SH-SY5Y (cell line): ENCODE results near the gene NFIB.

Experiments
- GATA2 ChIP-seq: IDR thresholded peaks from 2 replicates; pipeline ENCODE4 v1.6.1; 2011; ENCODE audit warnings: mild to moderate bottlenecking, low read depth, low read length
- GATA3 ChIP-seq: IDR thresholded peaks from 2 replicates; pipeline ENCODE4 v1.6.1; 2011; ENCODE audit warnings: low read depth, mild to moderate bottlenecking, low read length, moderate library complexity

NFIB gene

DNA sequence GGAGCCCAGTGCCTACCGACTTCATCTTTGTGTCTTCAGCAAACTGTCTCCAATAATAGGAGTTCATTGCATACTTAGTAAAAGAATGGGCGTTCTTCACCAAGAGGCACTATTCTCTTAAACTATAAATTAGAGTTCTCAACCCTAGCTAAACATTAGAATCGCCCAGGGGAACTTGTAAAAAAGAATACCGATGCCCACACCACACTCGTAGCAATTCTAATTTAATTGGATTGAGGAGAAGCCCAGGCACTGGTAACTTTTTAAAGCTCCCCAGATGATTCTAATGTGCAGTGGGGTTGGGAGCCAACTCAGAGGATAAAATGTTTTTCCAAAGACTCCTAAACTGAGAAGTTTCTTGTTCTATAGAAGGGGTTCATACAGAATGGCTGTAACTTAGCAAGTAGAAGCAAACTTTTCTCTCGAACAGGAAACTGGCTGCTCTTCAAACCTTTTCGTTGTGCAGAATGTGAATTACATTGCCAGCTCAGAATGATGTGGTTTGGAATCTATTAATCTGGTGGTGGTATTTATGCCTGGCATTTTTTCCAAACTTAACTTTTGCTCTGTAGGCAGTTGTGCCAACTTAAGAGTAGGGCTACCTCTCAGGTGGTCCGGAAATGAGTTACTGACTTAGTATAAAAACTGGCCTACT, 26.4 kb upstream of the NFIB start:
- TF ChIP-seq GATA2: no peak

DNA sequence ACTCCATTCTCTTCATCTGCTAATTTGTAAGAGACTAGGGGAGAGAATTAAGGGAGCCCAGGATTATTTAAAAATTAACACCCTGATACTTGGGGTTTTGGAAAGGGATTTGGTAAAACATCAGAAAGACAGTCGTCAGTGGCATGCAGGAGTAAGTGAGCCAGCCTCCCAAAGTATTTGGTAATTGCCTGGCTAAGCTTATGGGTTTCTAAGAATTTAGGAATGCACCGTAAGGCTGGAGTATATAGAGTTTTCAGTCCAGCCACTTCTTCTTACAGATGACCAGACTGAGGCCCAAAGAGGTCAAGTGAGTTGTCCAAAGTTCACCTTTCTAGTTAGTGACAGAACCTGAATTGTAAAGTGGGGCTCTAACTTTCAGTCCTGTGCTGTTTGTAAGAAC, 25.8 kb upstream of the NFIB start:
- TF ChIP-seq GATA2: no peak
- TF ChIP-seq GATA3: no peak

DNA sequence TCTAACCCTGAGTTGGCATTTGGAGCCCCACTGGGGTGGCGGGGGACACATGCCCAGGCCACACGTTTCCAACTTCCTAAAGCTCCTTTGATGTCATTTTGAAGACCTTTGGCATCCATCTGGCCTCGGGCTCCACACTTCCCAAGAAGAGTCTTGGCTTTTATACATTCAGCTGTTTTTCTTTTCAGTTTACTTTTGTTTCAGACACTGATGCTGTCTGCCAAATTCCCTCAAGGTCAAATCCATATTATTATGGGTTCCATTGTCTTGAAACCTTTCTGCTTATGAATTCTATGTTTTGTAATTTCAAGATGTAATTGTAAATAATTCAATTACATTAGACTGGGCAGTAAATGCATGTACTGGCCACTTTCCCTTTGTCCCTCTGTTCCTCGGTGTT, 23.7 kb upstream of the NFIB start:
- TF ChIP-seq GATA2: no peak

DNA sequence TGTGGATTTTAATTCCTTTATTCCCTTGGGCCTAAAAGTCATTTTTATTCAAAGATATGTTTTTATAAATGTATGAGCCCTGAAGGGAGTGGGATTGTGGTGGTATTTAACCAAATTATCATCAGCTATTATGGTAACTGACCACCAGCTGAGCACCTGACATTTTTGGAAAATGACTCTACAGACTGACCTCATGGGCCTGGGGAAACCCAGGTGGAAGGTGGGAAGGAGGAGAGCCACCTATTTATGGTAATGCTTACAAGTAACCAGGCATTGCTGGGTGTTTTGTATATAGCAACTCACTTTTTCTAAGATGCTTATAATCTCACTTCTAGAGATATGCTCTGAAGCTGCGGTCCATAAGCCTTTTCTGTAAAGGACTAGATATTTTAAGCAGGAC, 22.3 kb upstream of the NFIB start:
- TF ChIP-seq GATA3 (no peak), GATA2 (no peak)

DNA sequence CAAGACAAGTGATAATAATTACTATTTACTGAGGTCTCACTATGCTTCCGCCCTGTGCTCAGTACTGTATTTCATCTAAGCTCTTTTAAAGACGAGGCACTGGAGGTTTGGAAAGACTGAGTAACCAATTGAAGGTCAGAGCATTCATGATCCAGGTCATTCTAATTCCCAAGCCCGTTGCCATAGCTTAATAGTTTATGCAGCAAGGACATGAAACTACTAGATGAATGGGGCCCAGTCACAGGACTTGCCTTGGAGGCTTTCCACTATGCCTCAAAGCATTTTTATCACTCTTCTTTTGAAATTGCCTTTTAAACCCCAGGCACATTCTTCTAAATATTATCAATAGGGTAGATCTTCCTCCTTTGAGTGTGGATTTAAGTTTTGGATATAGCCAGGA, 17.2 kb upstream of the NFIB start:
- TF ChIP-seq GATA2 (no peak), GATA3 (no peak)

DNA sequence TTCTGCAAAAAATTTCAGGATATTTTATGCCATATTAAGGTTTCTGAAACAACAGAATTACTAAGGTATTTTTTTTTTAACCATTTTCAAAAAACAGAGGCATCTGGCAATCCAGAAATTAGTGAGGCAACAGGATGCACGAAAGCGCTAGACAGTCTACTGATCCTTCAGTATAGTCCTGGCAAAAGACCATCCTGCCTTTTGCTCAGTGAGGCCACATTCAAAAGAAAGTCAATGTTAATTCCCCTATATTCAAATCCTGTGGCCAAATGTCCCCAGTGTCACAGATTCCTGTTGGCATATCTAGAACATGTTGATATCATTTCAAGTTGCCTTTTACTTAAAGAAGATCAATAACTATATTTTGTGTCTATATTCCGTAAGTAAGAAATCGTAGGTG, 13.1 kb upstream of the NFIB start:
- no peak for TF ChIP-seq GATA2
- no peak for TF ChIP-seq GATA3

DNA sequence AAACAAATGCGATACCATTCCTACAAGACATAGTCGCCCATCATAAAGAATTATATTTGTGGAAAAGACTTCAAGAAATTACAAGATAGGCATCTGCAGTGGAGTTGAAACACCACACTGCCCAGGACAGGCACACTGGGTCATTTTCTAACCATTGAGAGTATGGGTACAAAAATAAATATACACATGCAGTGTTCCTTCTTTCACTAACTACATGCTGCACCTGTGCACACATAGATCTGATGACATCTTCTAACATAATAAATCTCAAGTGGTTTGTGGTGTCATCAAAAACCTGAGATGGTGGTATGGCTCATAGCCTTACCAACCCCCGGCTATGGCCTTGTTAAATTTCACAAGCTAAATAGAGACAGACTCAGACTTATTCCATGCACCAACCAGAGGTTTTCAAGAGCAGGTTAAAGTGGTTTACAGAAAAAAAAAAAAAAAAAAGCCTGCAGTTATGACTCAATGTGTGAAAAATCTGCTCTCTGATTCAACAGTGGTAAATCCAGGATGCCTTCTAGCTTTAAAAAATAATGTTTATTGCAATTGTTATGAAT, 12.4 kb upstream of the NFIB start:
- TF ChIP-seq GATA3 (peak; percentile 79), GATA2 (peak; percentile 75; the same call in 1 of the 2 replicates)

DNA sequence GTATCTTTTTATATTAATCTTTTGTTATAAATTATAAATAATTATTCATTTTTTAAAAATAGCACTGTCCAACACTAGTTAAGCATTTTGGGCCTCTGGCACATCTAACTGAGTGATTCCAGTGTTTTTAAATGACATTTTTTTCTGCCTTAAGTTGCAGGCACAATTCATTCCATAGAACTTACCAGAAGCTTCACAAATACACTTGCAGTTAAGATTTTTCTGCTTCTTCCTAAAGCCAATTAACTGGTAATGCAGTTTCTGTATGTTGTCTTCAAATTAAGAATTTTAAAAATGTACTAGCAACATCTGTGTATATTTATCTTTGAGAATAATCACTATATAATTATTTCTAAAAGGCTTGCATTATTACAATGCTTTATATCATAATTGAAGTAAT, 11.2 kb upstream of the NFIB start:
- TF ChIP-seq GATA3: no peak
- TF ChIP-seq GATA2: no peak

DNA sequence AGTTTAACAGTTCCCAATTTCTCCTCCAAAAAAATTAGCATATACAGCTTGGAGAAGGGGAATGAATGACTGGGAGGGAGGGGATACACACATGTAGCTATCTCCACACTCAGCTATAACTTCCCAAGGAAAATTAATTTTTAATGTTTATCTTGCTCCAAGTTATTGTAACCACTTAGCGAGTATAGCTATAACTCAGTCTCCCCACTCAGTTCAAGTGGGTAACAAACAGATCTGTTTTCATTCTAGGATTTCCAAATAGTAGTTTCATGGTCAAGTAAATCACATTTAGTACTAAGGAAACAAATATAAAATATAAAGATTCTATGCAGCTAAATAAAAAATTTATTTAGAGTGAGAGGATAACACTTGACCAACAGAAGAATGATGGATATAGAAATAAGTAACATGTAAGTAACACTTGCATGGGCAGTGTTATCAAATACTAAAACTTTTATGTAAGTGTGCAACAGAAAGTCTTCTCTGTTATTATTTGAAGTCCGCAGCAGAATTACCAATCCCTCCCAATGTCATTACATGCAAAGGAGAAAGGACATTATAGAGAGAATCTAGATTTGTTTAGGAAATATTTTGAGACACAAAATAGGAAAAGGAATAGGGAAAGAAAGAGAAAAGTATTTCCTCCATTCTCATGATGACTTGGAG, 10.2 kb upstream of the NFIB start:
- TF ChIP-seq GATA2: no peak
- no peak for TF ChIP-seq GATA3

DNA sequence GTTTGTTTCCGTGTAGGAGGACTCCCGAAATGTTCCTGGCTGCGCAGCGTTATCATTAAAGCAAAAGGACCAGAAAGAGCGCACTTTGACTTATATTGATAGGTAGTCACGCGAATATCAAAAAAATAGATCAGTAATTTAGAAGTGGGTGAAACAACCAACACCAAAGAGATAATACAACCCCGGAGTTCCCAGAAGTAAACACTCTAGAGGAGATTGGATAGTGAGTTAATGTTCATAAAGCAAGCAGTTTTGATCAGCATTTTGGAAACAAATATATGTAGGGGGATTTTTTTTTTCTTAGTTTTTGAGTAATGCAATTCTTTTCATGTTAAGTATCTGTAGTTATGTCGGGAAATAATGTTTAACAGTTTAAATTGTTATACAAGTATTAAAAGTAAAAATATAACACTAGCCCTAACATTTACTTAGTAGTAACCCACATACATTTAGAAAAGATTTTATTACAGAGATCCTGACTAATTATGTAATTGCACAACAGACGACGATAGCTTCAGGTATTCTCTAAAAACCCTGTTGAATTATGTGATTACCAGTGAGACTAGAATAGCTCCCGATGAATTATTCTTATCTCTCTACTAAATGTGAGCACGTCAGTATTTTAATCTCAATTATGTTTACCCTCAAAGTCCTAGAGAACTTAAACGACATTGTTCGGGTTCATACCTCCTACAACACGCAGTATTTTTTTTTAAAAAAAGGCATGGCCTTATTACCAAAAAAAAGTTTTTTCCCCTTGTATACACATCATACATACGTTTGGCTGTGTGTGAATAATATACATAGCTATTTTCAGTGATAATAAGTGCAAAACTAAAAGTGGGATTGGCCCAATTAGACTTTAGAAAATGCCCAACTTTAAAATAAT, 9.4 kb upstream of the NFIB start:
- TF ChIP-seq GATA2: no peak
- TF ChIP-seq GATA3: no peak

DNA sequence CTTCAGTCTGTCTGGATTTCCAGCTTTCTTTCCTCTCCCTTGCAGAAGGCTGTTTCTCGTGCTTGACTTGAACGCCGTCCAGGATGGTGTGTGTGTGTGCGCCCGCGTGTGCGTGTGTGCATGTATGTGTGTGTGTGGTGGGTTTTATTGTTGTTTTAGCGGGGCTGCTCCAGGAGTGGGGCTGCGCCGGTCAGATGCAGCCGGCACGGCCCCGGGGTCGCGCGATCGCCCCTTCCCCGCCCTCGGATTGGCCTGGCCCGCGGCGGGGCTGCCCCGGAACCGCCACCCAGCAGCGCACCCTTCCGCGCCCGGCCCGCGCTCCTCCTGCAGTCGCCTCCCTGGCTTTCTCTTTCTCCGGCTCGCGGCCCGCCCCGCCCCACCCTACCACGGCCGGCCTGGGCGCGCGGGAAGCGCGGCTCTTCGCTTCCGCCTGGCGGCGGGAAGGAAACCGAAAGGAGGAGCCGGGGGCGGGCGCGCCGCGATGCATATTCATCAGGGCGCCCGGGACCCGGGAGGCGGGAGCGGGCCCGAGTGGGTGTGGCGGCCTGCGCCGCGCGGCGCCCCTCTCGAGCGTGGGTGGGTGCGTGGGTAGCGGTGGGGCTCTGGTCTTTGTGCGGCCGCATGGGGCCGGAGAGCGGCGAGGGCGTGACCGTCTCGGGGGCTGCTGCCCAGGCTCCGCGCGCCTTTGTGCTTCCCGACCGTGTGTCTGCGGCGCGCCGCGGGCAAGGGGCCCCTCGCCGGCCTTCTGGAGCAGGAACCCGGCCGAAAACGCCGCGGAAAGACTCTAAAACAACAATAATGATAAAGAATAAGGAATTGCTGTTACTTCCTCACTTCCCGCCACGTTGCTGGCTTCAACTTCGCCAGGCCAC, 8.5 kb upstream of the NFIB start:
- TF ChIP-seq GATA3: no peak
- no peak for TF ChIP-seq GATA2

DNA sequence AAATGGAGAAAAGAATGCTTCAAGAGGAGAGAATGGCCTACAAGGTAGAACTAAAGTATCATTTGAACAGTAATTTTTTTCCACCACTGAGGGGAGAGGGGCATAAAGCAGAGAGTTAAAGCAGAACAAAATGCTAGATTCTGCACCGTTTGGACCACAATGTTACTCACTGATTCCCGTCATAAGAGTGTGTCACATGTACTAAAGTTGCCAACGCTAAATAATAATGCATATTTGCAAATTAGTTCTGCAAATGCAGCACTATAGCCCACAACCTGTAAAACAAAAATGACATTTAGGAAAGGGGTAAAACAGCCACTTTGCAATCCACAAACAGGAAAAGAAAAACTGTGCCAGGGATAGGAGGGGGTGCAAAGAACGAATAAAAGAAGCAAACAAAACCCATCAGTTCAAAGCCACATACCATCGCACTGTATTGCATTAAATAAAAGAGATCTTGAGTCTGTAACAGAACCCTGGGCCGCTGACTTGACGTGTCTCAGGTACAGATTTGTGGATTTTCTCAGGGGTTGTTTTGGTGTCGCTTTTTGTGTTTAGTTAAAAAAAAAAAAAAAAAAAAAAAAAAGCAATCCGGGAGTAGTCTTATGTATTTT, 7.7 kb upstream of the NFIB start:
- no peak for TF ChIP-seq GATA3
- no peak for TF ChIP-seq GATA2
